ENCODE data around the gene CRACR2A.

GRCh38 chr12:3646561-3647241 is 106.2 kb downstream of the CRACR2A start:
- TF ChIP-seq CTCF (CRISPR knock-in tag; IDR thresholded peaks at IDR 0.05), result no peak
- TF ChIP-seq EZH2 (conservative IDR thresholded peaks at IDR 0.05; ENCODE audit: low read depth, low read length), result no peak
- no peak for TF ChIP-seq POLR2A (IDR thresholded peaks at IDR 0.05; ENCODE audit: insufficient read depth in 1 of 2, low read depth in 2 of 2, low read length in 2 of 2)
- no peak for TF ChIP-seq NR2F2 (IDR thresholded peaks at IDR 0.05; ENCODE audit: borderline replicate concordance, low read depth)
- TF ChIP-seq TGIF2 (CRISPR knock-in tag; IDR thresholded peaks at IDR 0.05), result no peak

Data from HepG2 (cell line).